Activated CD8-positive, alpha-beta memory T cell treated with anti-CD3 and anti-CD28 coated beads for 48 hours (primary cell): ENCODE measurements around the gene MYH6.
"Not testable (repeated sequence)": the region's sequence is repeated elsewhere in the genome, so short reads cannot be mapped to it uniquely, and the experiment has no call there.

ENCODE experiments used
- DNase-seq, 3 experiments: peaks; one replicate each; pipeline ENCODE4 v3.0.0-alpha.2; 2020; ENCODE audit warnings: low read depth in 2 of 3, low spot score in 2 of 3

Gene MYH6

DNA sequence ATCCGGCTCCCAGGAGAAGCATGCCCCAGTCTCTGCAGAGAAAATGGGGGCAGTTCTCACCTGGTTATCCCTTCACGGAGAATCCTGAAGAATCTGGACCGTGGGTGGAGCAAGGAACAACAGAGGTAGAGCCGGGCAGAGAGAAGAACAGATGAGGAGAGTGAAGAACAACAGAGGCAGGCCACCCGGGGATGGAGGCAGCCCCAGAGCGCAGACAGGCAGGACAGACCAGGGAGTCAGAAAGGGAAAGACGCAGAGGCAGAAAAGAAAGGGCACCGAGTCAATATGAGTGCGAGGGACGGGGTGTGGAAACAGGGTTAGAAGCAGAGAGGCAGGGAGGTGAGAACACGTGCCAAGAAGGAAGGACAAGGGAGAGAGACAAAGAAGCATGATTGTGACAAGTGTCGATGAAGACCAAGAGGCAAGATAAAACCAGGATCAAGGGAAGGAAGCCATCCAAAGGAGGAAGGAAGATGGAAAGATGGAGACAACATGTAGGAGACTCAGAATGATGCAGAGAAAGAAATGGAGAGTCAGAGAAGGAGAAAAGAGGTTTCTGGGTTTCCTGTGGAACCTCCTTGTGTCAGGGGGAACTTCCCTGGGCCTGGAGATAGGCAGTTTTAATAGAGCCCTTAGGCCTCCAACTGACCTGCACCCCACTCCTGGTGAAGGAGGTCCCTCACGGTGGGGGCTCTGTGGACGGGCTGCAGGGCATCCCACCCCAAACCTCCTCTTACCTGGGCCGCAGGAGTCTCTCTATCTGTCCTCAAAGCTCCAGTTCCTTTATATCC lies at the start of gene MYH6:
Gene MYH6 (minus strand): TSS at position 758 of the 791 bp plus-strand sequence. CDS start 1,050 bp downstream, outside the sequence.
- DNase-seq, result no peak

DNA sequence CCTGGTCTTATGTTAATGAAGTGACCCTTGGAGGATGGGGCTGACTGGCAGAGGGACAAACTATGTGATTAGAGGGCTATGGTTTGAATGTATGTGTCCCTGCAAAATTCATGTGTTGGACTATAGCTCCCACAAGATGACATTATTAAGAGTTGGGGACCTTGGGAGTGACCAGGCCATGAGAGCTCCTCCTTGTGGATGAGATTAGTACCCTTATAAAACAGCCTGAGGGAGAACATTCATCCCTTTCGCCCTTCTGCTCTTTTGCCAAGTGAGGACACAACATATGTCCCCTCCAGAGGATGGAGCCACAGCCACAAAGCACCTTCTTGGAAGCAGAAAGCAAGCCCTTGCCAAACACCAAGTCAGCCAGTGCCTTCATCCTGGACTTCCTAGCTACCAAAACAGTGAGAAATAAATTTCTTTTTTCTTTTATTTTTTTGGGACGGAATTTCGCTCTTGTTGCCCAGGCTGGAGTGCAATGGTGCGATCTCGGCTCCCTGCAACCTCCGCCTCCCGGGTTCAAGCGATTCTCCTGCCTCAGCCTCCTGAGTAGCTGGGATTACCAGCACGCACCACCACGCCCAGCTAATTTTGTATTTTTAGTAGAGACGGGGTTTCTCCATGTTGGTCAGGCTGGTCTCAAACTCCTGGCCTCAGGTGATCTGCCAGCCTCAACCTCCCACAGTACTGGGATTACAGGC lies 49.0 kb upstream of the MYH6 start:
- not testable (repeated sequence) for DNase-seq

DNA sequence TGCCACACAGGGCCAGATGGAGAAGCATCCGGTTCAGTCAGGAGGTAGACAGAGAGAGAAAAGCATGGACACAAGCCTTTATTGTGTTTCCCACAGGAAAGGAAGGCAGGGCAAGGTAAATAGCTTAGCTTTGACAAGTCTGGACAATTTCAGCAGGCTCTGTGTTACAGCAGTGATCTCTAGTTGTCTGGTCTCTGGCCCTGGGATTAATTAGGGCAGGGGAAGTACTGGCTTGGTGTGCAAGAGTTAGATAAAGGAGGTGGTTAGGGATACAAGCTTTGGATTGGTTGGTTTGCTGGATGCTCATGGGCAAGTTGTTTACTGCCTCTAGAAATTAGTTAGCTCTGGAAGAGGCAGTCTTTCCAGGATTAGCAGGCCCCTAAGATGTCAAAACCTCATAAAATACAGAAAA lies 46.4 kb upstream of the MYH6 start:
- no peak for DNase-seq

DNA sequence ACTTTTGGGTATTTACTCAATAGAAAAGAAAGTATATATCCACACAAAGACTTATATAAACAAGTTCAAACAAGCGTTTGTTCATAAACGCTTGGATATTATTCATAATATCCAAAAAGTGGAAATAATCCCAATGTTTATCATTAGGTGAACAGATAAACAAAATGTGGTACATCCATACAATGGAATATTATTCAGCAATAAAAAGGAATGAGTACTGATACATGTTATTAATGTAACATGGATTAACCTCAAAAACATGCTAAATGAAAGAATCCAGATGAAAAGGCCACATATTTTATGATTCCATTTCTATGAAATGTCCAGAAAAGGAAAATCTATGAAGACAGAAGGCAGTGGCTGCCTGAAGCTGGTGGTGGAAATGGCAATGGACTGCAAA lies 44.2 kb upstream of the MYH6 start:
- no peak for DNase-seq

DNA sequence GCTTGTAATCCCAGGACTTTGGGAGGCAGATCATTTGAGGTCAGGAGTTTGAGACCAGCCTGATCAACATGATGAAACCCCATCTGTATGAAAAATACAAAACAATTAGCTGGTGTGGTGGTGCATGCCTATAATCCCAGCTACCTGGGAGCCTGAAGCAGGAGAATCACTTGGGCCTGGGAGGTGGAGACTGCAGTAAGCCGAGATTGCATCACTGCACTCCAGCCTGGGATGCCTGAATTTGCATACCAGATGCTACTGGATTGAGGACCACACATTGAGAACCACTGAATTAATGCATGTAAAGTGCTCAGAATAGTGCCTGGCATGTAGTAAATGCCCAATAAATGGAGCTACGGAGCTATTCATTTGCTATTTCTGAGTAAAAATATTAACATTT lies 42.3 kb upstream of the MYH6 start:
- DNase-seq, result no peak

DNA sequence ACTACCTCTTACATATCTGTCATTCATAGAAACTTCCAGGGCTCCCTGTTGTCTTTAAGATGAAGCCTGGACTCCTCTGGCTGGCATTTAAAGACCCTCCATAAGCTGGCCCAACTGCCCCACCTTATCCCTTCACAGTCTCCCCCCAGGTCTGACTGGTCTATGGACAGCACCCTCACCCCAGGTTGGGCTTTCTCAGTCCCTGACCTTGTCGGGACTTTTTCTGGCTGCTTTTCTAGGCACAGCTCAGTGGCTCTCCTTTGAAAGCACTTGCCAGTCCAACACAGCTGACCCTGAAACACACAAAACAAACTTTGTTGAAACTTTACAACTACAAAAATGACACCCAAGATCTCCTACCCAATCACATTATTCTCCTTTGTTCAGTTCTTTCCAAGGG lies 41.2 kb upstream of the MYH6 start:
- no peak for DNase-seq

DNA sequence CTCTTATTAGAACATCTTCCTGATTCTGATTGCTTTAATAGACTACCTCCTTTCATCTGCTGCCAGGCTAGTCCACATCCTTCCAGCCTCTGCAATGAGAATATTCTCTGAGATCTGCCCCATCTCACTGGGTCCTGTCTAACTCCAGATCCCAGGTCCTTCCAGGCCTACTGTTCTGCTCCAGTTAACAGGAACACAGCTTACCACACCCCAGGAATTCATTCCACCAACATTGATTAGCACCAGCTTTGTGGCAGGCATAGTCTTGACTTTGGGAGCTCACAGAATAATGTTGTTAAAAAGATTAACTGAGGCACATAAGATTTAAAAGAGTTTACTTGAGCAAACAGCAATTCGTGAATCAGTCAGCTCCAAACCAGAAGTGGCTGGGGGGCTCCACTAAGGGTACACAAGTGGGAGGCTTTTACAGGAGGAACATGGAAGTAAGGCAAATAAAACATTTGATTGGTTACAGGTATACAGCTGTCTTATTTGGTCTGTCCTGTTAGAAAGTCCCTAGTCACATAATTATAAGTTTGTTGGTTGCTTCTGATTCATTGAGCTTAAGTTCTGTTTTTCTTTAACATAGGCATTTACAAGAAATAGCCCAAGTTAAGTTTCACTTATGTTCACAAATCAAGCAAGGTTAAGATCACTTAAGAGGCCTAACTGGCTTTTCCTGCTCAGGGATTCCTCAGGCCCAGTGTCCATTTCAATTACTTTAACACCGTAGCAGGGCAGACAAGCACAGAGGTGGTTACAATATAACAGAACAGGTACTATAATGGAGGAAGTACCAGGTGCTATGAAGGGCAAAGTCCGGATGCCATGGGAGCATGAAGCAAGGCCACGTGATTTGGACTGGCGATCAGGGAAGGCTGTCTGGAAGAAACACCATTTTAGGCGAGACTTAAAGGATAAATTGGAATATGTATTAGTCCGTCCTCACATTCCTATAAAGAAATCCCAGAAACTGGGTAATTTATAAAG lies 39.6 kb upstream of the MYH6 start:
- no peak for DNase-seq

DNA sequence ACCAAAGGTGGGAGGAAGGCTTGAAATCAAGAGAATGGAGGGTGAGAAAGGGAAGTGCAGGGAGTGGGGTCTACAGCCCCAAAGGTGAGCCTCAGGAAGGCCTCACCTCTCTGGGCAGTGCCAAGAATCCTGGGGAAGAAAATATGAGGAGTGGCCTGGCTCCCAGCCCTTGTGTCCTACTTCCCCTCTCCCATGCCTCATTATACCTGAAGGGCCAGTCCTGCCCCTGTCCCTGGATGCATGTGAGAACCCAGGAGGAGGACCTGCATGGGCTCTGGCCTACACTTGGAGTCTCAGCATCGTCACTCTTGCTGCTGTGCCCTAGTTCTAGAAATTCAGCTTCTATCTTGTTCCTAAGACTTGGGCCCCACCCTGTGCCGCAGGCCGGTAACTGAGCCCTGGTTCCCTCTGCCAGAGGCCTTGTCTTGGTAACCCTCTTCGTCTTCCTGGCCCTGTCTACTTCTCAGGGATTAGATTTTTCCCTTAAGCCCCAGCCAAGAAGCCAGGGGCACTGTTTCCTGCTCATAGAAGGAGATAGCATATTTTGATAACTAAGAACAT lies 38.3 kb upstream of the MYH6 start:
- no peak for DNase-seq

DNA sequence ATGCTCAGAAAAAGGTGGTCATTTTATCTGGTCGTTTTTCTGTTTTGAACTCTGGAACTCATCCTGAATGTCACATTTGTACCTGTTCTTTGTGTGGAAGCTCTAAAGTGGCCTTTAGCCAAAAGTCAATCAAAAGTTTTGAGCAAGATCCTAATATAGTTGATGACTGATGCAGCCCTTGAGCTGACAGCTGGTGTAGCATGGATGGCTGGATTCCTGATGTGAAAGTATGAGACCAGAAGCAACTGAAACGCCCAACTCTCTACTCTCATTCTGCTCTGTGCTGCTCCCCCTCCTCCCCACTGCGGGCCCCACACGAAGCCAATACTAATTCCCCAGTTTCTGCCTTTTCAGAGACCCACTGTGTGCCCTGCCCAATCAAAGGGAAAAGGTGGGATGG lies 37.7 kb upstream of the MYH6 start:
- DNase-seq, result no peak

DNA sequence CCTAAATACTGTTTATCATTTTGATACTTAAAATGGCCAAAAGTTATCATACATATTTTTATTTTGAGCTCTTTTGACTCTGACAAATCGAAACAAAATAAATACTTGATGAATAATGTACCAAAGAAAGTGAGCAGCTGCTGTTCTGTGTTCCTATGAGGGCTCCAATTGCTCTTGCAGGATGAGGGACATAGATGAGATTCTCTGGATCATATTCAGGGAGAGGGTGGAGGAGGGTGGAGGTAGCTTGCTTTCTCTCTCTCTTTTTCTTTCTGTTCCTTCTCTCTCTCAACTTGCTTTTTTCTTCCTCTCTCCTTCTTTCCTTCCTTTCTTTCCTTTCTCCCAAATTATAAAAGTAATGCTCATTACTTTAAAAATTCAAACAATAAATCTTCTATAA lies 36.2 kb upstream of the MYH6 start:
- DNase-seq, result no peak

DNA sequence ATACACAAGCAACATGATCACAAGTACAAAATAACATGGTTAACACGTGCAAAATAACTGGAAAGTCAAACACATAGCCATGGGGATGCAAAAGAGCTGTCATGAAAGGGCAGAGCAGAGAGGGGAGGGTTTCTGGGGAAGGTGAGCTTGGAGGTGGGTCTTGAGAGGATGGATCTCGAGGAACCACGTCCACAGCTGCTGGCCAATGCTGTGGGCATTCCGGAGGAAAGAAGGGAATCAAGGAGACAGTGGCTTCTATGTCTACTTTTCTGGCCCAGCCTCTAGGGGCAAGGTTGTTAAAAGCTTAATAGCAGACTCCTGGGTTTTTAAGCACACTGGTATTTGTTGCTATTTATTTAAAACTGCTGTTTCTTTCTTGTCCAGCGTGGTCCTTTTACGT lies 35.8 kb upstream of the MYH6 start:
- DNase-seq, result no peak

DNA sequence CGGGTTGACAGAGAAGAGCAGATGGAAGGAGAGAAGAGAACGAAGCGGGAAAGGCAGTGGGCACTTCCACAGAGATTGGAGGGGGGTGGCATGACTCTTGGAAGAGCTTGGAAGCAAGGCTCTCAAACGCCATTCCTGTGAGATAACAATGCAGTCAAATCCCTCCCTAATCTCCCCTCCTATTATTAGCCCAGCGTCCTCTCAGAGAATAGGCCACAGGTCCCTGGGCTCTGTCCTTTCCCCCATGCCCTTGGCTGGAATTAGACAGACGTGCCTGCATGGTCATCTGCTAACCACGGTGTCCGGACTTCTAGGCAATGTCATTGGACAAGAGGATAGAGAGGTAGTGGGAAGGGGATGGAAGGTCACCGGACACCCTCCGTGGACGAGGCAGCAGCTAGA lies 35.3 kb upstream of the MYH6 start:
- no peak for DNase-seq

DNA sequence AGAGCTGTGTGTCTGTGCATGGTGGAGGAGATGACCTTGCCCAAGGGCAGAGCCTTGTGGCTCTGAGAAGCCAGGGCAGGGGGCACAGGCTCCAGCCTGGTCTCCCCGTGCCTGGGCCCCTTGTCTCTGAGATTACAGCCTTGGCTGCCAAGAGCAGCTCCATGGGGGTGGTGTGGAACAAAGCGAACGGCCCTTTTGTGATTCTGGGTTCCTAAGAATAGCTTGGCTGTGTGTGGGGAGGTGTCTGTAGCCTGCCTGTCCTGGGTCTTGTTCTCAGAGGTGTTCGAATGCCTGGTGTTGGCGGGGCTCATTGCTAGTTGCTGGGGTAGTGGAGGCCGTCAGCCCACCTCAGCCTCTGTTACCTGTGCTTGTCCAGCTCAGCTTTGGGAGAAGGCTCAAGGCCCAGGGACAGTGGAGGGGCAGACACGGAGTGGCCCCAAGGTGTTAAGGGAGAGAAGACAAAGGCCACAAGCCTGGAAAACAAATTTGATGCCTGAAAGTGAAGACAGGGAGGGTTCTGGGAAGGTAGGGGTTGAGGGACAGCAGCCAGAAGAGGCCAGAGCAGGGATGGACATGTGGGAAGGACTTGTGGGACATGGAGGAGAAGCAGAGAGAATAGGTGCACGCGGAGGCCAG lies 34.8 kb upstream of the MYH6 start:
- no peak for DNase-seq

DNA sequence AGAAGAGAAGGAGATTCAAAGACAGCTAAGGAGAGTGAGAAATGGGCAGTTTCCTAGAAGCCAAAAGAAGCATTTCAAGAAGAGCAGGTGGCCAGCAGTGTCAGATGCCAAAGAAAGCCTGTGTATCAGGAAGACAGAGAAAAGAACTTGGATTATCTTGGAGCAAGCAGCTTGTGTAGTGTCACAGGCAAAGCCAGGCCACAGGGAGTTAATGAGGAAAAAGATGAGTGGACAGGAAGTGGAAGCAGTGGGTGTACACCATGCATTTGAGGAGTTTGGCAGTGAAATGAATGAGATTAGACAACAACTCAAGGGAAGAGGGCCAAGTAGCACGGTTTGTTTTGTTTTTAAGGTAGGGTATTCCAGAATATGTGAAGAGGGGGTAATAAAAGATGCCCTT lies 33.0 kb upstream of the MYH6 start:
- DNase-seq, result no peak

DNA sequence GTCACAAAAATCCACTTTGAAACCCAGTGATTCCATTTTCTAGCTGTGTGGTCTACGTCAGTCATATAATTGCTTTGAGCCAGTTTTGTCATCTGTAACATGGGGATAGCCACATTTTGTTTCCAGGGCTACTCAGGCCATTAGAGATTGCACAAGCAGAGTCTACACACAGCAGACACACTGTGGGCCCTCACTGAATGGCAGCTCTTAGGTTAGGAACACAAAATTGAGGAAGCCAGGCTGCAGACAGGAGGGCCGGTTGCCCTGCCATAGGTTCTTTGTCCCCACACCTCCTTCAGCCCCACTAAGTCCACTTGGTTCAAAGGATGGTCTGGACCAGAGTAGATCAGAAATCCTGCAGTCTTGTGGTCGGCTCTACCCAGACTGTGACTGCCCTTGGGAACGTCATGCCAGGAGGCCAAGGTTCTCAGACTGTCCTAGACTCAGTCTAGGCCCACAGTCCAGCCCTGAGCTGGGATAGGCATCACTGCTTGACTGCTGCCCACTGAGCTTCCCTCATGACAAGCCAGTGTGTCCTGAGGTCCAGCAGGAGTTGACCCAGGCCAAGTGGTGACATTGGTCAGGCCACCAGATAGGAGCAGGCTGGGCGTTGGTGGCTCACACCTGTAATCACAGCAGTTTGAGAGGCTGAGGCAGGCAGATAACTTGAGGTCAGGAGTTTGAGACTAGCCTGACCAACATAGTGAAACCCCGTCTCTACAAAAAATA lies 31.2 kb upstream of the MYH6 start:
- no peak for DNase-seq

DNA sequence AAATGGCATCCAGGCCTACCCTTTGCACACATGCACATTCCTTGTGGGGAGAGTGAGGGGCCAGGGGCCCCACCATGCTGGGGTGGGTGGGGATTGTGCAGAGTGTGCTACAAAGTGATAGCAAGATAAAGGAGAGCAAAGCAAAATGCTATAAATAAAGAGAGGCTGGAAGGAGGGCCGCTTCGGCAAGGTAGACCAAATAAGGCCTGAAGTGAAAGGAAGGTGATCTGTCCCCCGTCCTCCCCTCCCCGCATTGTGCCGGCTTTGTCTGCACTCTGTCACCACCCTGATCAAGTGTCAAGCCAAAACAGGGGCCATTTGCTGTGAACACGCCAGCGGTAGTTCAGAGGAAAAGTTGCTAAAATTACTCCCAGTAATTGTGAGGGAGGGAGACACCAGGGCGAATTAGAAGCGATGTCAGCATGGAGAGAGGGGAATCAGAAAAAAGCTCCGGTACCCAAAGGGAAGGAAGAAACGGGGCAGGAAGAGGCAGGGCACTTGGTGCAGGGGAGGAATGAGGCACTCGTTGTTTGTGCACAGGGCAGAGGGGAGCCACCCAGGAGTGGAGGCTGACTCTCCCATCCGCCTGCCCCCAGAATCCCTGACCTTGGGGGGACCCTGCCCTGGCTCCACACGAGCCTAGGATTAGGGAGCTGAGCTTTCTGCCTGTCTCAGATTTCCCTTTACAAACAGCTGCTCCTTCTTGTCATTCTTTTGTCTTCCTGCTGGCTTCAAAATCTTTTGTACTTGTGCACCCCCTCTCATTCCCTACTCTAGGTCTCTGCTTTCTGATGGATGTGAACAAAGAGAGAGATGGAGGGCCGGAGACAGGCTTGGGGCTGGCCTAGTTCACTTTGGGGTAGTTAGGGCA lies 30.3 kb upstream of the MYH6 start:
- no peak for DNase-seq

DNA sequence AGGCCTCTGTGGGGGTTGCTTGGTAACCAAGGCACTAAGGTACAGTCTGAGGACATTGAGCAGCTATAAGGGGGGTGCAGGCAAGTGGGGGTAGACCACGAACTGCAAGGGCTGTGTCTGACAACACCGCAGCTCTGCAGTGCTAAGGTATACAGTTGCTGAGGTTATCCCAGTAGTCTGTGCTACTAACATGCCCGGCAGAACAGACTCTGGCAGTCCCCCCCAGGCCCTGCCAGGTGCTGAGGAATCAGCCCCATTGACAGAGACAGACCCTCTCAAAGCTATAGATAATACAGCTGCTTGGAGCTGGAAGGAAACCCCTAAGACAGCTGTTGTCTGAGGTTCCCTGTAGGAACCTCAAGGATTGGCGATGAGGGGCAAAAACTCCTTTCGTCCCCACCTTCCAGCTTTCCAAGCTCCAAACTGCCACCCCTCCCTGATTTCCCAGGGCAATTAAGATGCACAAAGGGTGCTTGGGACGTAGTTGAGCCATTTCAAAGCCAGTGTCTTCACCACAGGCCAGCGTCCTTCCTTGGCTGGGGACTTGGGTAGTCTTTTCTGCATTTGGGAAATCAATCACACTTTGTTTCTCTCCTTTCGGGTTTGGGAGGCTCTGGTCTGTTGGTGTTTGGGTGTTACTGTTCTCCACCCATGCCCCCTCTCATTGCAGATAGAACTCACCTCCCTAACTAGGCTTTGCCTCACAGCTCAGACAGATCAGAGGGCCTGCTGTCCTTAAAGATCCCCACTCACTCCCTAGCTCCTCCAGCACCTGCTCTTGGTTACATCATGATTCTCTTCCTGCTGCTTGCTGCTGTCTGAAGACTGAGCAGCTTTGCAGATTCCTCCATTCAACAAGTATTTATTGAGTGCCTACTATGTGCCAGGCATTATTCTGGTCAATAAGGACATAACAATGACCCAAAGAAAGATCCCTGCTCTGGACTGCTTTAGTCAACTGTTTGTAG lies 29.3 kb upstream of the MYH6 start:
- DNase-seq, result no peak
